ENCODE data around the gene CEMIP2.
A peak's percentile ranks its signal among the peaks of the same experiment; 100 is the strongest.

Gene CEMIP2

GRCh38 chr9:71774920-71775319 lies 6.6 kb upstream of the CEMIP2 start:
- no peak for DNase-seq (ENCODE audit: low read depth)

- no peak for DNase-seq (ENCODE audit: low read depth)
Measured at GRCh38 chr9:71772726-71773125, 4.4 kb upstream of the CEMIP2 start.

DNA sequence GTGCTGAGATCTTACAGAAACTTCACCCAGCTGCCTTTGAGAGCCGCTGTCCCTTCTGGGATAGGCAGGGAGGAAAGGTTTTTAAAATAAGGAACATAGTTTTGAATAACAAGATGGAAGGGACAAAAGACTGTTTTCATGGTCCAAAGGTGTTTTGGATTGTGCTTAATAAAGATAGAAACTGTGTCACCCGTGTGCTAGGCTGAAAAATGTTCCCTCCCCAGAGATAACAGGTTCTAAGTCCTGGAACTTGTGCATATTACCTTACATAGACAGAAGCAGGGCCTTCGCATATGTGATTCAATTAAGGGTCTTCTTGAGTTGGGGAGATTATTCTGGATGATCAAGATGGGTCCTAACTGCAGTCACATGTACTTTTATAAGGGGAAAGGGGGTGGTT lies 1.9 kb upstream of the CEMIP2 start:
- no peak for DNase-seq (ENCODE audit: low read depth)

GRCh38 chr9:71769175-71770161 lies 1.2 kb upstream of the CEMIP2 start:
- peak; percentile 58 for DNase-seq (ENCODE audit: low read depth)

- DNase-seq (ENCODE audit: low read depth) = no peak
Measured at GRCh38 chr9:71767776-71768321, 464 bp downstream of the CEMIP2 start.

DNA sequence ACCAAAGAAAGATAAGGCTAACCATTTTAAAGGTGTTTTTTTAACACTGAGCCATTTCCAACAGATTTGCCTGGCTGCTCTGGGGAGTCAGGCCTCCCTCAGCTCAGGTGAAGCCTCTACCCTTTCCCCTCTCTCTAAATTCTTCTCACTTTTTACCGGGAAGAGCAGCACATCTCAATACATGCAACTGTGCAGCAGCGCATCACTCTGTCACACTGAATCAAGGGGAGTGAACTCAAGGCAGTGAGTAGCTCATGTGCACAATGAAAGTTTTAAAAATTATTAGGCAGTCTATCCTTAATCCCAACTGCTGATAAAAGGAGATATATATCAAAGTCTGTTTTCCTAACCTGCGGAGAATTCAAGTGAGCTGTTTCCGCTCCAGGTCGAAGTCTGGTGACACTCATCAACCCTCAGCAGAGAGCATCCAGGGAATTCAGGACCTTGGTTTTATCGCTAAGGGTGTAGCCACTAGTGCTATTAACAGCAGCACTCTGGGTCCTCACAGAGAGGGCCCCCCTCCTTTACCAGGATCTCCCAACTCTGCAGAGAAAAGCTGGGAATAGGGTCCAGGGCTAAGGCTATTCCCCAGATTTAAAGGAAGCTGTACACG lies 1.0 kb downstream of the CEMIP2 start:
- DNase-seq (ENCODE audit: low read depth) = no peak

GRCh38 chr9:71766663-71767062 lies 1.6 kb downstream of the CEMIP2 start:
- no peak for DNase-seq (ENCODE audit: low read depth)

GRCh38 chr9:71765693-71766092 lies 2.6 kb downstream of the CEMIP2 start:
- no peak for DNase-seq (ENCODE audit: low read depth)

DNA sequence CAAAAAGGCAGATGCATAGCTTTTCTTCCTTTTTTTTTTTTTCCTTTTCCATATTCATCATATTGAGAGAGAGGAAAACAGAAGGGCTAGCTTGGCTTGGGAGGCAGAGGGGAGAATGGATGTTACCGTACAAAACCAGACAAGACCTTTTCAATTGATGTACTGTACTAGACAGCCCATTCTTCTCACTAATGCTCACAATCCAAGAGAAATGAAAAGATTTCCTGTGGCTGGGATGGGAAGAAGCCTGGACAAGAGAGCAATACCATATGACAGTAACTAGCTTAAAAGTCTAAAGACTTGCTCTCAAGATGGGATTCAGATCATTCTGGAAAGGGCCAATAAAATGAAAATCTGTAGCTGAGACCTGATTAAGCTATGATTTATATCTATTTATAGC lies 3.4 kb downstream of the CEMIP2 start:
- no peak for DNase-seq (ENCODE audit: low read depth)

DNA sequence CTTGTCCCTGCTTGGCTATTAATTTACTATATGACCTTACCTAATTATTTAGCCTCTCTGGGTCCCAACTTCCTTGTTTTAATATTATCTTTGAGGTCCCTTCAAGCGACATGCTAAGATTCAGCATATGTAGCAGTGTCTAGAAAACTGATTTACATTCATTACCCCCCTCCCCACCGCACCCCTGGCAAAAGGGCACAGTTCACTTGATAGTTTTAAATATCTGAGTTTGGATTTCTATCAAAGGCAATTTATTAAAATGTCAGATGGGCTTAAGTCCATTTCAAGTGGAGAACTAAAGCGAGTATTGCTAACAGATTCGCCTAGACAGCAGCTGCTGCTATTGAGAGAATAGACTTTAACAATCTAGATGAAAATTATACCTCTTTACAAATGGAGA lies 3.9 kb downstream of the CEMIP2 start:
- no peak for DNase-seq (ENCODE audit: low read depth)

GRCh38 chr9:71763832-71764231 lies 4.5 kb downstream of the CEMIP2 start:
- DNase-seq (ENCODE audit: low read depth) = no peak

GRCh38 chr9:71762900-71763653 lies 5.2 kb downstream of the CEMIP2 start:
- DNase-seq (ENCODE audit: low read depth) = no peak

GRCh38 chr9:71761938-71762353 lies 6.4 kb downstream of the CEMIP2 start:
- DNase-seq (ENCODE audit: low read depth) = no peak

DNA sequence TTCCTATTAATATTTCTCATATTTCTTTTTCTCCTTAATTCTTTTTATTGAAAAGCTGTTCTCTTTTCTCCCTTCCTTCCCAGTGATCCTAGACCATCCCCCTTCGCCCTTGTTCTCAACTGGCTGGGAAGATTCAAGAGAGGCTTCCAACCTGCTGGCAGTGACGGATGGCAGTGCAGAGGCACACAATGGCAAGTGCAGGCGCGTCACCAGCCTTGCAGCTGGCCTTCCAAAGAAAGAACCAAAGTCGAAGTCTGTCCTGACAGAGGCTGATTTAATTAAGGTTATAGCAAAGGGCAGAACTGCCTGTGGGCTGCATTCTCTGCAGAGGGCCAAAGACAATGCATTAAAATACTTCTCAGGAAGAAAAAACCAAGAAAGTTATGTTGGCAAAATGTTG lies 7.4 kb downstream of the CEMIP2 start:
- no peak for DNase-seq (ENCODE audit: low read depth)

GRCh38 chr9:71758785-71759184 lies 9.5 kb downstream of the CEMIP2 start:
- no peak for DNase-seq (ENCODE audit: low read depth)

DNA sequence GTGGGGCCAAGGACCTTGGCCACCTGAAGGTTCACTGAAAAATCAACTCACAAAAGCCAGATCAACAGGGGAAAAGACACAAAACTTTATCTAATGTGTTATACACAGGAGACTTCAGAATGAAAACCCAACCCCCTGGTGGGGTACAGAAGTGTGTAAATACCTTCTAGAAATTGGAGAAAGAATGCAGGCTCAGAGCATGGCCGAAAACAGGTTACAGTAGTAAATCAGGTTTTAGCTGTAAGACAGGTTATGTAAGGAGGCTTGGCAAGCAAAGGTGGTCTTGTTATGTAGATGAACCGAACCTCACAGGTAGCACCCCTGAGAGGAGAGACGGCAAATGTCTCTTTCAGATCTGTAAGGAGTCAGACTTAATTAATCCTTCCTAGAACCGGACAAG lies 10.0 kb downstream of the CEMIP2 start:
- DNase-seq (ENCODE audit: low read depth) = no peak

DNA sequence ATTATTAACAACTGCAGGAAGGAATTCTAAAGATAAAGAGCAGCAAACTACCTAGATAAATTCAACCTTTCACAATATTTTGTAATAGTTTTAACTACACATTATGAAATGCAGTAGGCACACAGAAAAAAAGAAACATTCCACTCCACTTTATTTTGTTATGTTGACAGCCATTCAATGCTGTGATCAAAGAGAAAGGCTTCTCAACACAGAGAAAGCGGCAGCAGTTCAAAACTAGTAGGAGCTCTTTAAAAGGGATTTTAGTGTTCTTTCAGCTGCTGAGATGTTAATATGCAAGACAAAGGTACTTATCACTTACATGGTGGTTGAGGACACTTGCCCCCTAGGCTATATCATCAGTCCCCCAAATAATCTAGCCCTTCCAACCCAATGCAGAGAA lies 11.6 kb downstream of the CEMIP2 start:
- no peak for DNase-seq (ENCODE audit: low read depth)

DNA sequence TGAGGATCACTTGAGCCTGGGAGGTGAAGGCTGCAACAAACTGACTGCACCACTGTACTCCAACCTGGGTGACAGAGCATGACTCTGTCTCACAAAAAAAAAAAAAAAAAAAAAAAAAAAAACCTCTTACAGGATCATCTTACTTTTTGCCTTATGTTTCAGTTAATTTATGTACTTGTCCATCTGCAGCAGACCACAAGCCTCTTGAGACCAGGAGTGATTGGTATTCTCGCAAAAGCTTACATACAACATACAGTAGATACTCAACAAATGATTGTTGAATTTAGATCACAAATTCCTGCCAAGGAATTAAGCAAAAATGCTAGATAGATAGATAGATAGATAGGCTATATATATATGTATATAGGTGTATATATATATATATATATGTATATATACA lies 12.4 kb downstream of the CEMIP2 start:
- DNase-seq (ENCODE audit: low read depth) = no peak

DNA sequence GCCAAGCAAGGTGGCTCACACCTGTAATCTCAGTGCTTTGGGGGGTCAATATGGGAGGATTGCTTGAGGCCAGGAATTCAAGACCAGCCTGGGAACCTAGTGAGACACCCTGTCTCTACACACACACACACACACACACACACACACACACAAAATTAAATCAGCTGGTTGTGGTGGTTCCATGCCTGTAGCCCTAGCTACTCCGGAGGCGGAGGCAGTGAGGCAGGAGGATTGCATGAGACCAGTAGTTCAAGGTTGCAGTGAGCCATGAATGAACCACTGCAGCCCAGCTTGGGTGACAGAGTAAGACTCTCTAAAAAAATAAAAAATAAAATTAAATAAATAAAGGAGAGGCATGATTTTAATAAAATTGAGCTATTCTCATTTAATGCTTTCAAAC lies 13.1 kb downstream of the CEMIP2 start:
- no peak for DNase-seq (ENCODE audit: low read depth)

- no peak for DNase-seq (ENCODE audit: low read depth)
Measured at GRCh38 chr9:71754151-71754550, 14.2 kb downstream of the CEMIP2 start.

DNA sequence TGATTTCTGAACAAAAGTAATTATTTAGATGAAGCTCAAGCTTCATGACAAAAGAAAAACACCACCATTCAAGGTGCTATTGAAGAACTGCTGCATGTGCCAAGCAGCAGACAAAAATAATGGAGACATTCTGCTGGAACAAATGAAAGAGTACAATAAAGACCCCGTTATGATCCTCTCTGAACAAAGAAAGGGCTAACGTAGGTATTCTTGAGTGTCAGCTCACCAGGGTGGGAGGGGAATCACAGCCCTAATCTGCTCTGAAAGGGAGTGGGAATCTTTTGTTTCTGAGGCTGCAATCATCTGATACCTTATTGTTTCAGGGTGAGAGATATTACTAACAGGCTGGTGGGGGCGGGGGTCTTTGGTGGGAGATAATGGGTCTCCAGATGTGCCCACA lies 15.4 kb downstream of the CEMIP2 start:
- no peak for DNase-seq (ENCODE audit: low read depth)

DNA sequence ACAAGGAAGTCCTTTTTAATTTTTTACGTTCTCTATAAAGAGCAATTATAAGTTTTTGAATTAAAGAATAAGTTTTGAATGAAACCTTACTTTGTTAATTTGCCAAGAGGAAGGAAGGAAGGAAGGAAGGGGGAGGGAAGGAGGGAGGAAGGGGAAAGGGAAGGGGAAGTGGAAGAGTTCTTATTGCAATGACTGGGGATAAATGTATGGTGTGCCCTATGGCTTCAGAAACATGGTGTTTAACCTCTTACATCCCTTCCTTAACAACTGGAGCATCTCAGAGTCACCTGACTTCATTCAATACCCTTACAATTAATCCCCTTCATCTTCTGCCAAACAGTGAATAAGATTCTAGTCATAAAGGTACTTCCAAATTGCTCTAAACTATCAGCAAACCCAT lies 16.0 kb downstream of the CEMIP2 start:
- DNase-seq (ENCODE audit: low read depth) = no peak

Measured in activated T-cell treated with anti-CD3 and anti-CD28 coated beads for 48 hours (primary cell).